Gastrocnemius medialis (tissue), 4 donors: ENCODE measurements around the gene AQP11.
"Not testable (repeated sequence)": the region's sequence is repeated elsewhere in the genome, so short reads cannot be mapped to it uniquely, and the experiment has no call there.

Source experiments
- POLR2A ChIP-seq, 2 donors: fragments of 450-650 bp; IDR thresholded peaks; one replicate each; pipeline ENCODE4 v1.6.1; 2017; ENCODE audit warnings: antibody characterized with exemption in 2 of 2, mild to moderate bottlenecking in 2 of 2, moderate library complexity in 2 of 2
- TF ChIP-seq, protein P1 (sequence below), 5 experiments: fragments of 450-650 bp in 3 of 5; fragments of 200-600 bp in 2 of 5; sonication (generic) in 2 of 5; IDR thresholded peaks in 4 of 5; conservative IDR thresholded peaks in 1 of 5; 1 replicate in 4 of 5; 2 replicates in 1 of 5; pipeline ENCODE4 v1.5.1; 2016 to 2019; ENCODE audit warnings: antibody characterized with exemption in 5 of 5, mild to moderate bottlenecking in 3 of 5, moderate library complexity in 3 of 5

- TF ChIP-seq, protein P1, sequence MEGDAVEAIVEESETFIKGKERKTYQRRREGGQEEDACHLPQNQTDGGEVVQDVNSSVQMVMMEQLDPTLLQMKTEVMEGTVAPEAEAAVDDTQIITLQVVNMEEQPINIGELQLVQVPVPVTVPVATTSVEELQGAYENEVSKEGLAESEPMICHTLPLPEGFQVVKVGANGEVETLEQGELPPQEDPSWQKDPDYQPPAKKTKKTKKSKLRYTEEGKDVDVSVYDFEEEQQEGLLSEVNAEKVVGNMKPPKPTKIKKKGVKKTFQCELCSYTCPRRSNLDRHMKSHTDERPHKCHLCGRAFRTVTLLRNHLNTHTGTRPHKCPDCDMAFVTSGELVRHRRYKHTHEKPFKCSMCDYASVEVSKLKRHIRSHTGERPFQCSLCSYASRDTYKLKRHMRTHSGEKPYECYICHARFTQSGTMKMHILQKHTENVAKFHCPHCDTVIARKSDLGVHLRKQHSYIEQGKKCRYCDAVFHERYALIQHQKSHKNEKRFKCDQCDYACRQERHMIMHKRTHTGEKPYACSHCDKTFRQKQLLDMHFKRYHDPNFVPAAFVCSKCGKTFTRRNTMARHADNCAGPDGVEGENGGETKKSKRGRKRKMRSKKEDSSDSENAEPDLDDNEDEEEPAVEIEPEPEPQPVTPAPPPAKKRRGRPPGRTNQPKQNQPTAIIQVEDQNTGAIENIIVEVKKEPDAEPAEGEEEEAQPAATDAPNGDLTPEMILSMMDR (IDR thresholded peaks at IDR 0.05 in 4 of 5, conservative IDR thresholded peaks at IDR 0.05 in 1 of 5): not testable (repeated sequence)
- TF ChIP-seq POLR2A (IDR thresholded peaks at IDR 0.05): not testable (repeated sequence)
Measured at GRCh38 chr11:77633926-77634325, 44.2 kb downstream of the AQP11 start.
